DMS79 (cell line): Measurements from ENCODE around the gene SKAP1.
"Not testable (repeated sequence)": the region's sequence is repeated elsewhere in the genome, so short reads cannot be mapped to it uniquely, and the experiment has no call there.

ENCODE experiments used
- DNase-seq: peaks from one replicate; lab custom pipeline; 2025; lab: John Stamatoyannopoulos, UW

SKAP1 gene

GRCh38 chr17:48449335-48449734 lies 19.3 kb upstream of the SKAP1 start:
- not testable (repeated sequence) for DNase-seq

- DNase-seq = no peak
Measured at GRCh38 chr17:48445248-48445620, 15.2 kb upstream of the SKAP1 start.

GRCh38 chr17:48444516-48445247 lies 14.7 kb upstream of the SKAP1 start:
- DNase-seq = no peak

DNA sequence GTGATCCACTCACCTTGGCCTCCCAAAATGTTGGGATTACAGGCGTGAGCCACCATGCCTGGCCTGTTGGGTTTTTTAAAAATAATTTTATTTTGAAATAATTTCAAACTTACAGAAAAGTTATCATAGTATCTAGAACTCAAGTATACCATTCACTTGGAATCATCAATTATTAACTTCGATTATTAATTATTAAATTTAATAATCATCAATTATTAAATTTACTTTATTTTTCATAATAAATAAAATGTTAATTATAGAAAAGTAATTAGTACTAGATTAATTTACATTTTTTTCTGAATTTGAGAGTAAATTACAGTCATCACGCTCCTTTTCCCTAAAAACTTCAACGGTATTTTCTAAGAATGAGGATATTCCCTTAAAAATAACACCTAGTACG lies 13.7 kb upstream of the SKAP1 start:
- no peak for DNase-seq

GRCh38 chr17:48442819-48443218 lies 12.8 kb upstream of the SKAP1 start:
- no peak for DNase-seq

- DNase-seq = no peak
Measured at GRCh38 chr17:48441862-48442261, 11.8 kb upstream of the SKAP1 start.

DNA sequence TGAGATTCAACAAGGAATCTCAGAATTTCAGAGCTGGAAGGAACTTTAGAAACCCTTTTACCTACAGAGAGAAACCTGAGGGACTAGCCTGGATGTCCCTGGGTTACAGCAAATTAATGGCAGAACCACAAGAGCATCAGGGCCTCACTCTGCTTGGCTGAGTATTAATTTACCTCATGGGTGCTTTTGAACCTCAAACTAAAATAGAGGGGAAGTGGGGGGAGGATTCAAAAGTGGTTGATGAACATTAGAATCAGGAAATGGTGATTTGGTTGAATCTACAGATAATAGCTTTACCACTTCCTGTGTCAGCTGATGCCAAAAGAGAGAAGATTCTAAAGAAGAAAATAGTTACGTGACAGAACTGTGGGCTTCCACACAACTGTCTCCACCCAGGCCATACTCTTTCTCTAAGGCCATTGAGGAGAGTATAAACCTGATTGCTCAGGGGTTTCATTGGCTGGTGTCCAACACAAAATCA lies 11.3 kb upstream of the SKAP1 start:
- DNase-seq = no peak

- DNase-seq = no peak
Measured at GRCh38 chr17:48440669-48441068, 10.7 kb upstream of the SKAP1 start.

DNA sequence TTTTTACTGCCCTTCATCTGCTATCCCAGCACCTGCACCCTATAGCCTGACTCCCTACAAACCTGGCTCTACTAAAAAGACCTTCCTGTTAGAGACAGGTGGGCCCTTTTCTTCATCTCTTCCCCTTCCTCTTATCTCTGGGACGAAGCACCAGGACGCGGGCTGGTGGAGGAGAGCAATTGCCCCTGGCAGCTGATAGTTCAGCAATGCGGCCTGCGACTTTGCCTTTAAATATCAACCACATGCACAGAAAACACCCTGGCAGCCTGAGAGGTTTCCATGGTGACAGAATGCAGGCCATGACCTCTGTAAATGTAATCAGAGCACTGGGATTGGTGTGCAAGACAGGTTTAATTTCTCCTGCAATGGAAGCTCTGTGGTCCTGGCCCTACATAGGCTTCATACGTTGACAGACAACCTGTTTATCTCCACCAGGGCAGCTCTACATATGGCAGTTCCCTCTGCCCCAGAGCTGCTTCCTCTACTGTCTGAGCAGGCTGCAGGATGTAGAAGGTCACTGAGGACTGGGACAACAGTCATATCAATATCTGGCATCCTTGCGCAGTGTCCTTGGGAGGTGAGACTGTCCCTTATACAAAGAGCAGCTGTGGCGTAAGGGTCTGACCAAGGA lies 10.0 kb upstream of the SKAP1 start:
- DNase-seq = no peak

- peak; percentile 11 for DNase-seq
Measured at GRCh38 chr17:48439110-48439850, 9.3 kb upstream of the SKAP1 start.

- no peak for DNase-seq
Measured at GRCh38 chr17:48438516-48439061, 8.6 kb upstream of the SKAP1 start.

DNA sequence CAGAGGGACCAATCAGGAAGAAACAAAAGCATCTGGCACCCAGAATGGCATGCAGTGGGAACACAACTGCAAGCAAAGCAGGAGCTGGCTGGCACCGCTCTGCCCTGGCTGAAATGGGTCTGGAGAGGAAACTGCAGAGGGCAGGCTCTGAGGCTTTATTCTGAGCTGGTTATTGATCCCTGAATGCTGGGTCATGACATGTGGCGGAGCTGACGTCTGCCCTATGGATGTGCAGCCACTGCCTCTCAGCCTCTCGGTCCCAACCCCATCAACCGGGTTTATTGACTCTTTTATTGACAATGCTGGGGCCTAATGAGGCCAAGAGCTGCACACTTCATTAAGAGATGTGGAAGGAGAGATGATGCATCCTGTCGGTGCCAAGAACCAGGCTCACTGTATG lies 3.9 kb upstream of the SKAP1 start:
- DNase-seq = no peak

- DNase-seq = no peak
Measured at GRCh38 chr17:48432820-48433775, 3.1 kb upstream of the SKAP1 start.

GRCh38 chr17:48429156-48429555 lies 858 bp downstream of the SKAP1 start:
- DNase-seq = no peak

GRCh38 chr17:48427598-48427997 lies 2.4 kb downstream of the SKAP1 start:
- DNase-seq = no peak

- no peak for DNase-seq
Measured at GRCh38 chr17:48426761-48427500, 3.1 kb downstream of the SKAP1 start.

DNA sequence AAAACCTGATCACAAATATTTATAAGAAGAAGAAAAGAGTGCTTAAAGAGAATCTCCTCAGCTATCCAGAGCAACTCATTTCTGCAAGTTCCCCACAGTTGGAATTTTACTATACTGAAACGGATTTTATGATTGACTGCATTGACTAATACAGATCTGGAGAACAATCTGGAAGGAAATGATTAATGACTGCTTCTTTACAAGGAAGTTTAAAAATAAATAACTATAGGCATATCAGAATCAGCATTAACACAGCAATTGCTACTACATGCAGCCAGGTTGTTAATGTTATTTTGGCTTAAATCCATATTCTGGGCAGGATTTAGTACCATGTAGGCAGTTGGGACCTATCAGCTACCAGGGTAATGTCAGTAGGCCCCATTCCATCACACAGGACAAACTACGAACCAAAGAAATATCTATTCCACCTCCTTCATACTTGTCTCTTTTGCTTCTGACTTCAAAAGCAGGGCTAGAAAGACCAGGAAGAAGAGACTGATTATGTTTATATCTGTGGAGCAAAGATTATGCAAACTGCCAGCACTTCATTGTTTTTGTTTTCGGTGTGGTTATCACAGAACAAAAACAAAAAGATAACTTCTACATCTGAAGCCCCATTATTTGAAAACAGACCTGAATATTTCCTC lies 3.9 kb downstream of the SKAP1 start:
- DNase-seq = no peak

DNA sequence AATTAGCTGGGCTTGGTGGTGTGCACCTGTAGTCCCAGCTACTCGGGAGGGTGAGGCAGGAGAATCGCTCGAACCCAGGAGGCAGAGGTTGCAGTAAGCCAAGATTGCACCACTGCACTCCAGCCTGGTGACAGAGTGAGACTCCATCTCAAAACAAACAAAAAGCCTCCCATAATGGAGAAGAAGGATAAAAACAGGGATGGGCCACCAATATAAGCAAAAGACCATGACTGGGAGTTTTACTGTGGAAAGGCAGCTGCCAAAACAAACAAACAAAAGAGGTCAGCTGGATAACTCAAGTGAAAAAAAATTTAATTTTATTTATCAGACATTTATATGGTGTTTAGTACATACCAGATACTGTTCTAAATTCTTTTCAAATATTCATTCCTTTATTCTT lies 8.0 kb downstream of the SKAP1 start:
- DNase-seq = peak; percentile 4

GRCh38 chr17:48420823-48421222 lies 9.2 kb downstream of the SKAP1 start:
- DNase-seq = no peak

DNA sequence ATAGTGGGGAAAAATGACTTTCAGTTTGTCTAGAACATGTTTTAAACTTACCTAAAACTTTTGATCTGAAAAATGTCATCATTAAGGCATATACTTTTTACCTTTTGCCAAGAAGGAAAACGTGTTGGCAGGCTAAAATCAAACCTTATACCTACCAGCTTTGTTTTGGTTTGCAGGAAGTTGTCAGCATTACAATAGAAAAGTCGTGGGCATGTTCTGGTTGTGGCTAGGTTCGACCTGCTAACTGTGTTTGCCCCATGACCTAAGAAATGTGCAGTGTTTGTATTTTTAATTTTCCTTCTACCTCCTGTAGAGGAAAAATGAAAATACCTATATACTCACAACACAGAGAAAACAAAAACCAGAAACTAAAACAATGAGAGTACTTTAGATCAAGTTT lies 13.0 kb downstream of the SKAP1 start:
- no peak for DNase-seq
